HG03103 (cell line): ENCODE measurements around the gene C1orf159.

Experiments used
- ATAC-seq: cut with Tn5 transposase; IDR thresholded peaks from one replicate; pipeline ENCODE4 v1.9.1; 2021; ENCODE audit warnings: low read depth; ENCODE audit not compliant: unreplicated experiment

The C1orf159 gene

GRCh38 chr1:1043921-1044320 is 72.0 kb downstream of the C1orf159 start:
- no peak for ATAC-seq

GRCh38 chr1:1043411-1043810 is 72.5 kb downstream of the C1orf159 start:
- ATAC-seq, result no peak

GRCh38 chr1:1042835-1043234 is 73.1 kb downstream of the C1orf159 start:
- no peak for ATAC-seq

- no peak for ATAC-seq
Measured at GRCh38 chr1:1041873-1042272, 74.0 kb downstream of the C1orf159 start.

GRCh38 chr1:1041092-1041523 is 74.8 kb downstream of the C1orf159 start:
- no peak for ATAC-seq

GRCh38 chr1:1040004-1040991 is 75.6 kb downstream of the C1orf159 start:
- no peak for ATAC-seq

GRCh38 chr1:1039145-1039910 is 76.6 kb downstream of the C1orf159 start:
- no peak for ATAC-seq

- peak; percentile 49 for ATAC-seq
Measured at GRCh38 chr1:1038694-1039093, 77.2 kb downstream of the C1orf159 start.

- no peak for ATAC-seq
Measured at GRCh38 chr1:1037366-1038327, 78.2 kb downstream of the C1orf159 start.

- no peak for ATAC-seq
Measured at GRCh38 chr1:1035291-1035943, 80.5 kb downstream of the C1orf159 start.

- no peak for ATAC-seq
Measured at GRCh38 chr1:1034439-1034781, 81.5 kb downstream of the C1orf159 start.

- no peak for ATAC-seq
Measured at GRCh38 chr1:1033731-1034438, 82.0 kb downstream of the C1orf159 start.

GRCh38 chr1:1033009-1033587 is 82.8 kb downstream of the C1orf159 start:
- peak; percentile 70 for ATAC-seq

GRCh38 chr1:1032424-1032823 is 83.5 kb downstream of the C1orf159 start:
- no peak for ATAC-seq
